ENCODE data around the gene RBMS1.

The RBMS1 gene

DNA sequence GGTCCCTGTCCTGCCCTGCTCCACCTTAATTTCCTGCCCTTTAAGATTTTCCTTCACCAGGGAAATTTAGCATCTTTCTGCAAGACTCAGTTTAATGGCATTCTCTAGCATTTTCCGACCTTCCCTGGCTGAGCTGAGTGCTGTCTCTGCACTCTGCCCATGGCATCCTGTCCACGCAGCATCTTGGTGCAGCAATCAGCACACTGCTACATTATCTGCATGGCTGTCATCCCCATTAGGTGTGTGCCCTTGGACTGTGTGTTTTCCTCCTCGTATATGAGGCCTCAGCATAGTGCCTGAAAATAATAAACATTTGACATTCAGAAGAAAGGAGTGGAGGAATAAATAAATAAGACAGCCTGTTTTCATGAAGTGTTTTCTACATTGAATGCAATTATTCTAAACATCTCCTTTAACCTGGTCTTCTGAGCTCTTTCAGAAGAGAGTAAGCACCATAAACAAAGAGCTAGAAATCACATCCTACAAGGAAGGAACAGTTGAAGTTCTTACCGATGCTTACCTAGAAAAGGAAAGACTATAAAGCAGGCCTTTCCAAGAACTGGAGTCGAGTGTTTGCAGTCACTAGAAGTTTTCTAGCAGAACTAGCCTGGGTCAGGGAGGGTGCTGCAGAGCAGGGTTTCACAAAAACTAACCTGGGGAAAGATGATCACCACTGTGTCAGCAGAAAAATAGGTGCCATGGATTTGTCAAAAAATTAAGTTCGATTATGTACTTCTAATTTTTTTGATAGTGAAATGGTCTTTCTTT lies 162.2 kb downstream of the RBMS1 start:
- no peak for DNase-seq

DNA sequence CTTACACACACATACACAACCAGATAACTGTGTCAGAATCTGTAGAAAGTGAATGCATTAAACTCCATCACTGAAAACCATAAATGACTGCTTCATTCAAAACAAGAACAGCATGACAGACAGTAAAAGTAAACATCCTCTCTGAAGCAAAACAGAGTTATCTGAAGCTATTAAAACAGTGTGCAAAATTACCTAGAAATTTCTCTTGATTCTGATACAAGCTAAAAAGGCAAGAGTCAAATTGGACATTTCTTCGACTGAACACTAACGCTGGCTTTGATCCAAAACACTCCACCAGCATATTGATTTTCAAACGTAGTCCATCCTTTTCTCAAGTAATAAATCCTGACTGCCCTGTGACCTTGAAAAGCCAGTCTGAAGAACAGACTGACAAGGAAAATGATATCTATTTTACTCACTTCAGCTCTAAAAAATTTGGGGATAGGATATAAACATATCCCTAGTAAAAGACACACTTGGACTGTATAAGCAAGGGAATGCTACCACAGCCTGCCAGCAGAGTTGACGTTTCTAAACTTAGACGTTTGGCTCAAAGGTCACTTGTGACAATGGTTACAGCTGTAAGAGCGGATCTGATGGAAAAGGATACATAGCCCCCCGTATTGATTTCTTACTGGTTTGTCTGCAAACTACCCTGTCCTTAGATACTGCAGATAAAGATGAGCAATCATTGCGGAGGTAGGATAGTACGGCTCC lies 164.6 kb downstream of the RBMS1 start:
- peak in 1 of 5 experiments; percentile 65 for DNase-seq

DNA sequence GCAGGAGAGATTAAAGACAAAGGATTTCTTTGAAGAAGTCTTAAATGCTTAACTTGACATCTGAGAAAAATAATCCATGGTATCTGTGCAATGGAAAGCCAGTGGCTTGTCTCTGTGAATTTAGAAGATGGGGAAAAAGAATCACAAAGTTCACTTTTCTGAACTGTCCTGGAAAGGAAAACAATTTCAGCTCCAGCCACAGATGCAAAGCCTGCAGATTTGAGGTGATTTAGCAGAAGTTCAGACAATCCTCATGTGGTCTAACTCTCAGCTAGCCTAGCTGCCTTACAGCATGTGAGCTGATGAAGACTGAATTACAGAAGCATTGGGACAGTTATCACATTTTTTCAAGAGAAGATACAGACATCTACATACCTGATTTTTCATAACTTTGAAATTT lies 166.8 kb downstream of the RBMS1 start:
- DNase-seq: no peak

DNA sequence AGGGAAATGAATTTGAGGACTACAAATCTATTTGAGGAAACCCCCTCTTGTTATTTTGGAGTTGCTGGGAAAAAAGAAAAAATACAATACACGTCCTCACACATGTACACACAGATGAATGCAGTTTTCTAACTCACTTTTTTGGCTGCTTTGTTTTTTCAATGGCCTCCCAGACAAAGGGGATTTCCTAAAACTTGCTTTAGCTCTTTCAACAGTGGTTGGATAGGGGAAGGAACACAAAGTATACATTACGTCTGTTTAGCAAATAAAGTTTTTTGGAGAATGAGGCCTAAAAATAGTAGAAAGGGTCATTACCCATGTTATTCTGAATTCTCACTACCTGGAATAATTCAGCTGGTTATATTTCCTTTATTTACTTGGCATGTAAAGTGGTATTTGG lies 168.2 kb downstream of the RBMS1 start:
- no peak for DNase-seq

DNA sequence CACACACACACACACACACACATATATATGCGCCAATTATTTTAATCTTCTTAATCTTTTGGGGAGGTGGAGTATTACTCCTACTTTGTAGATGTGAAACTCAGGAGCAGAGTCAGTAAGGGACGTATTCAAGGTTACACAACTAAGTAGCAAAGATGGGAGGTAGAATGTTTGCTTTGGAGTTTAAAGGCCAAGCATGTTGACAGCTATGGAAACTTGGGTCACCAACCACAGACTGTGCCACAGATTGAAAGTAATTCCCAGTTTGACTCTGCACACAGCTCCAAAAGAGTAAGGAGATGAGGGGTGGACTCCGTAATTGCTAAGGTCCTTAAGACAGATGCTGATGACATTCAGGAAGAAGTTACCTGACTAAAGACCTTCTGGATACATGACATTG lies 168.7 kb downstream of the RBMS1 start:
- peak in 1 of 5 experiments; percentile 31 for DNase-seq

DNA sequence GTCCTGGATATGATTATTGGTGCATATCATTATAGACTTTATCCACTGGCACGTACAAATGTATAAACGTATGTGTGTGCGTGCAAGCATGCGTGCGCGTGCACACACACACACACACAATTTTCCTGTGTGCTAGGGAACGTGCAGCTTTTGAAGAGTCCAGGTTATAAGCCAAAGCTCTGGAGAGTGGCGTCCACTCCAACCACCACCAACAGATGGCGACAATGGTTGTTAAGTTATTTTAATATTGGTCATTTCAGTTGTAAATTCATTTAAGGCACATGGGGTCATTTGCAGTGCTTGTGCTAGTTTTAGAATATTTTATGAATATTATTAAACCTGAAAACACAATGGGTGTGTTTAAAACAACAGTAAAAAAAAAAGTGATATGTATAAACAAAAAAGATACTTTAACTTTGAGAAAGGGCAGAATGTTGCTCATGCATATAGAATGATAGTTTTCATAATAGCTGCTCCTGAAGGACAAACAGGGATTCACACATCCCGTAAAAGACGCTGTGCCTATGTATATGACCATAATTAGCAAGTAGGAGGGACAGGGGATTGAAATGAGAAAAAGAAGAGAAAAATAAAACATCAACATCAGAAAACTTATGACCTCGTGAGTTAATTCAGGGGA lies 169.3 kb downstream of the RBMS1 start:
- peak in 3 of 5 experiments; percentile 15 to 38 (median 34) for DNase-seq

DNA sequence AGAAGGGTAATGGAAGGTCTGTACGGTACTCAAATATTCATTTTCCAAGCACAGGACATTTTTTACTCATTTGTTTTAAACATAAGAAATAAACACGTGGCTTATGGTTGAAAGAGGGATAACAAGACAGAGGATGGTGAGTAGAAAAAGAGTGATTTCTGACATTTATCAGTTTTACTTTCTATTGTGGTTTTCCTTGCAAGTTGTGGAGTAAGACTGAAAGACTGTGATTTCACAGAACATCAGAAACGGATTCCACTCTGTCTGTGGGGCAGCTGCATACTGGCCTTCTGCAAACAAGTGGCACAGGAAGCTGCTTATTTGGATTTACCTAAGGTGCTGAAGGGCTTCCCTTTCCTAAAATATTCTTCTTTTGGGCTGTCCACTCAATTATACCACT lies 171.3 kb downstream of the RBMS1 start:
- DNase-seq: peak in 1 of 5 experiments; percentile 87

DNA sequence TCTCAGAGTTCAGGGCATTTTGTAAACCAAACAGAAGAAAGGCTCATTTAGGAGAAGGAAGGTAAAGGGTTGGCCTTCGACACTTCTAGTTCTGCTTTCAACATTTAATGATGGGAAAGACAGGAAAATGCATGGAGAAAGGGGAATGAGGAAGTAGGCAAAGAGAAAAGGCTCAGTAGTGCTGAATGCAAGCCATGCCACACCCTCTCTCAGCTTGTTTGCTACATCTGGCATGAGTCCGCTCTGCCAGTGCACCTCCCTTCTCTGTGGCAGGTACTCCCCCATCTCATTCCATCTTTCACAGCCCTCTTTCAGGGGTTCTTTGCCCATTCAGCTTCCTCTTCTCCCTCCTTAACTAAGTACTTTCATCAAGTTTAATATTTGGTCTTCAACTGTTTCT lies 172.6 kb downstream of the RBMS1 start:
- DNase-seq: no peak

DNA sequence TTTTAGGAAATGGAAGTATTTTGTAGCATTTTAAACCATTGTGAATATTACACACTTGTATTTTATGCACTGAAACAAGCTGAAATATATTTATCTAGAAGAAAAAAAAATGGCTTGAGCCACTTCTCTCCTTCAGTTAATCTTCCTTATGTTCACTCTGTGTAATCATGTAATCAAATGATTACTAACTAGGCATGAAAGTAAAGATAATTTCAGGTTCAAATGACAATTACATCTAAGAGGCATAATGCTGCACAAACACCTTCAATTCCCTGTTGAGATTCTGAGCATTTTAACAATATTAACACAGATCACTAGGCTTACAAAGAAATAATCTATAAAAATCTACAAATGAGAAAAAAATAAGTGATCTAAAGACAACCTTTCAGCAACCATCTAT lies 173.9 kb downstream of the RBMS1 start:
- no peak for DNase-seq

DNA sequence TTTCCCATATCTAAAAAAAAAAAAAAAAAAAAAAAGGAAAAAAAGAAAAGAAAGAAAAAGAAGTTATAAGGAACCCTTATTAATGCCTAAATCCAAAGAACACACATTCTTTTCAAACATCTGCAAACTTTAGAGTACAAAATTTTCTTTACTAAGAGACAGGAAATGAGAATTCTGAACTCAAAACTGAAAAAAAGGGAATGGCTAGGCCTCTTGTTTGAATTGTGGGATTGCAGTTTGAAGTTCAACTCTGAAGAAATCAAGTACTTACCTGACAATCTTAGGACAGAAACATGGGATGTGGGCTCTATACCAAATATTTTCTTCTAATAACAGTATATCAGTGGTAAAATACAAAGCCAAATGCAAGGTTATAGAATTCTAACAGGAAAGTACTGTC lies 175.4 kb downstream of the RBMS1 start:
- no peak for DNase-seq

DNA sequence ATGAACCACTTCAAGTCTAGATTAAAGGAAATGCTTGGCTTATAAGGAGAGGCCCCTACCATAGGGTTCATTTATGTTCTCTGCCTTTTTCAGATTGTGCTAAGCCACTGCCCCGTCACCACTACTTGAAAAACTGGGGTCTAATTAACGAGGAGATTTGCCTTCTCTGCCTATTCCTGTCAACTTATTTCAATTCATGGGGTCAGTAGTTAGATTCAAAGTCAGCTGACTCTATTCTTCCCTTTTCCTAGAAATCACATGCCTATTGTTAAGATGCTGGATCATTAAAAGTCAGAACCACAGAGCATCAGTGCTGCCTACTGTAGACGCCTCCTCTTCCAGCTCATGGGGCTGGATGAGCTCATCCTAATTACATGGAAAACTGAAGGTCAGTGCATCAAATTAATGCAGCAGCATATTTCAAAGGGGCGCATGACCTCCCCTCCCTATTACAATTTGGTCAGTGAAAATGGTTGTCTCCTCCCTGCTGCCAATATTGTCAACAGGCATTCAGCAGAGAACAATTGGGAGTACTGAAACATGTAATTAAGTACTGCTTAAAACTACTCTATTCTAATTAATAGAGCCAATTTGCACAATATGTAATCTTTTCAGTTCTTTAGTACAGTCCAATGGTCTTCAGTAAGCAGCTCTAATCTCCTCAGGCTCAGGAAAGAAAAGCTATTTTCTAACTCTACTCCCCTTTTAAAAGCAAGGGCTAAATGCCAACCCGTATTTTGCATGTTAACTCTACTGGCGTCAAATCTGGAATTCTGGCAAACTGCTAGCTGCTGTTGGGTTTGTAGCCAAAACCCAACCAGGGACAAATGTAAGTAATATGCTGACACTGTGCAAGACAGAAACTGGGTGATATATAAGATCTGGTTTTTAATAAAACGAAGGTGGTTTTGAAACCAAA lies 176.2 kb downstream of the RBMS1 start:
- no peak for DNase-seq

DNA sequence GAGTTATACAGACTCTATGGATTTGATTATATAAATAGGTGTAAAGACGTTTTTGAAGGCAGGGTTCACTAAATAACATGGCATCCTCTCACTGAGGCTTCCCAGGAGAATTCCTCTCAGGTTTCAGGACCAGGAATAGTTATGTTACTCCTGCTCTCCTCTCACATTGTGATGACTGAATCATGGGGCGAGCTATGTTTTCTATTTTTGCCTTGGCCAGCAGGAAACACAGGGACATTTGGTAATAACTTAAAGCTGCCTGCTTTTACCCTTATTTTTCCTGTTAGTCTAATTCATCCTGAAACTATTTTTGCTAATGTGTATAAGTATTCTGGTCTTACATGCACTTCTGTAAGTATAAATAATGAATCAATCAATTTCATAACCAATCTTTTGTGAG lies 178.3 kb downstream of the RBMS1 start:
- DNase-seq: no peak

DNA sequence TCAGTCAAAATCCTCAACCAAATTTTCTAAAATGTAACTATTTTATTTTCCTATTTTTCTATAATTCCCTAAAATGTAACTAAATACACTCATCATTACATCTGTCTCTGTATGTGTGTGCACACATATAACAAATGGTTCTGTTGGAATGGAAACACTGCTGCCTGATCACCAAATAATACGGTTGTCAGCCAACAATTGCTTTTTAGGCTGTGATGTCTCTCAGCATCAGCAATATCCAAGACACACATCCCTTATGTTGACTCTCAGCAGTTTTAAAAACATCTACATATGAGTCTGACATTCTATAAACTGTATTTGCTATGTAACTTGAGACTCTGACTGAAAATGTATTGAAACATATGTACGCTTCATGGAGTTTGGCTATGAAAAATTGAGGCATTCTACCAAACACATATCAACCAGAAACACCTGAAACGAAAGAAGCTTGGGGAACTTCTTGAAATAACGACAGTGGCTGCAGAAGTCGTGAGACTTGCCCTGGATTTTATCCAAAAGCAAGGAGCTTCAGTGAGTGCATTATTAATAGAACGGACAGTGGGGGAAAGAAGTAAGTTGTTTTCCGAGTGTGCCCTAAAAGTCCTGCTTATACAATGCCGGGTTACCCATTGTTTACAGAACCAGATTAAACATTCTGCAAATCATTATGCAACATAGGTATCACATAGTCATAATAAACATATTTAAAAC lies 183.3 kb downstream of the RBMS1 start:
- no peak for DNase-seq

DNA sequence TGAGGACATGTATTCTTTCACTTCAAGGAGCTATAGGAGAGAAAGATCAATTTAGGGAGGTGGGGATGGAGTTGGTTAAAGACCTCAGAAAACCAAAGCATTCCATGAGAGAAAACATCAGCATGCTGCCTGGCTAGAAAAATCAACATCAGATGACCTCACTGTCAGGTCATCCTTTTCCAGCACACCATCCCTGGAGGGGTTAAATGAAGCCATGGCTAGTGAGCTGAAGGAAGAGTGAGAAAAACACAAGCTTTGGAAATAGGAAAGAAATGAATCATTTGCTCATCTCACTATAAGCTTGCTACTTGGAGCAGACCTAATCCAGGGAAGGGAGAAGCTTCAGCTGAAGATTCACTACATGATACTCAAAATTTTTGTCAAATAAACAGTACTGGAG lies 184.0 kb downstream of the RBMS1 start:
- no peak for DNase-seq

DNA sequence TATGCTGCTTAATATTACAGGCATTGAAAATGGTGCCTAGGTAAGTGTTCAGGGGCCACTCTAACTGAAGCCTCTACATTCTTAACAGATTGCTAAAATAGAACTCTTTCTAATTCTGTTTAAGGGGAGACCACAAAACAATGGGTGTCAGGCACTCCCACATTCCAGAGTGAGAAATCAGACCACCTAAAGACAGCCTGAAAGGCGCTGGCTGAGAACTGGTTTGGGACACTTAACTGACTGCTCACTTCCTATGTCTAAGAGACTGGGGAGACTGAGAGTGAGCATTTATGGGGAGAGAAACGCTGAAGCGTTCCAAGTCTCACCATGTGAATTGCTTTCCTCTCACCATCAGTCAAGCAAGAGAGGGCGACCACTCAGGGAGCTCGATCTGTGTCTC lies 184.7 kb downstream of the RBMS1 start:
- no peak for DNase-seq

DNA sequence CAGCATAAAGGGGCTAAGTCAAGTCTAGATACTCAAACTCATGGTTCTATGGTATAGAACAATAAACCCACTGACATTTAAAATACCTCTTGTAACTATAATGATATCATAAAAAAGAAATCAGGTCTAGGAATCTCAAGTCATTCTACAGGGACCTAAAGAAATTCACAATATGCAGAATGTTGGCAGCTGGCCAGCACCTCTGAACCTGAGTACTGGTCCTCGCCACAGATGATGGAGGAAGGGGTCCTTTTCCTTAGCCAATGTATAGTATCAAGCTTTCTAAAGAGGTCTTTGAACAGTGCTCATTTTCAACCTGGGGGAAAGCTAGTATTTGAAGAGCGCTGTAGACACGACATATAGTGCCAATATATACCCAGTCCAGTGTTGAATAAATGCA lies 185.1 kb downstream of the RBMS1 start:
- no peak for DNase-seq

DNA sequence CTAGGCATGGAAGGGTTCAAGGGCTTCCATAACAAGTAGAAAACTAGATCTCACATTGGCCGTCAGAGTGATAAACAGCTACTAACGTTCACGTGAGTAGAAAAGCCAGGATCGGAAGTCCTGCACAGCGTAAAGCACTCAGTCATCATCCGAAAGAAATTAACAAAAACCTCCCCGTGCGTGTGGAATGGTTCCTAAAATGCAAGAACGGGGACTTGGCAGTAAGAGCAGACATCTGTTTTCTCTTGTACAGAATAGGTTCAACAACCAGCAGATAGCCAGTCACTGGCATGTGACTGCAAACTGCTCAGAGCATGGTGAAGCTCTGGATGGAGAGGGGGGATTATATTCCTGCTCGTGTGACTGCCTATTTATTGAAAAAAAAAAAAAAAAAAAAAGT lies 186.6 kb downstream of the RBMS1 start:
- DNase-seq: no peak

DNA sequence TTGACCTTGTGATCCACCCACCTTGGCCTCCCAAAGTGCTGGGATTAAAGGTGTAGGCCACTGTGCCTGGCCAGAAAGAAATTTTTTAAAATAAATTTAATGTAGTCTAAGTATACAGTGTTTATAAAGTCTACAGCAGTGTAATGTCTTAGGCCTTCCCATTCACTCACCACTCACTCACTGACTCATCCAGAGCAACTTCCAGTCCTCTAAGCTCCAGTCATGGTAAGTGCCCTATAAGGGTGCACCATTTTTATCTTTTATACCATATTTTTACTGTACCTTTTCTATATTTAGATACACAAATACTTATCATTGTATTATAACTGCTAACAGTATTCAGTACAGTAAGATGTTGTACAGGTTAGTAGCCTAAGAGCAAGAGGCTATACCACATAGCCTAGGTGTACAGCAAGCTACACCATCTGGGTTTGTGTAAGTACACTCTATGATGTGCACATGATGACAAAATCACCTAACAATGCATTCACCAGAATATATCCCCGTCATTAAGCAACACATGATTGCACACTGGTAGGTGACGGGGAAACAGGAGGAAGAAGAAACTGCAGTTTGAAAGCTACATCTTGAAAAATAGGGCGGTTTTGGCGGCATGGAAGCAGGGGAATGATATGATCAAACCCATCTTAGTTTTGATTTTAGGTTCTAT lies 188.4 kb downstream of the RBMS1 start:
- DNase-seq: no peak

DNA sequence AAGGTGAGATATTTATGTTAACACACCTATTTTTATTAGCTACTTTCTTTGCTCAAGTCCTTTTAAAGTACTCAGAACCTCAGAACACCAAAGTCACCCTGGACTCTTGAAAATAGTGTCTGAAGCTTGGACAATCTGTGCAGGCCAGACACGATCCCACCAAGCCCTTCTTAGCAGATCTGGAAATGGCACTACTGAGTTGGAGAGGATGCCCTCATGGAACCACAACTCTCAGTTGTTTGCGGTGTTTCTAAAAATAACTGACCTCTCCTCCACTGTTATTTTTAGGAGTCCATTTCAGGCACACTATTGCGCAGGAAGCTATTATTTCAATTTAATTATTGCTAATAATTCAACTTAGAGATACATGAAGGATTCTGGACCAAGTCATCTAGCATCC lies 190.1 kb downstream of the RBMS1 start:
- no peak for DNase-seq

DNA sequence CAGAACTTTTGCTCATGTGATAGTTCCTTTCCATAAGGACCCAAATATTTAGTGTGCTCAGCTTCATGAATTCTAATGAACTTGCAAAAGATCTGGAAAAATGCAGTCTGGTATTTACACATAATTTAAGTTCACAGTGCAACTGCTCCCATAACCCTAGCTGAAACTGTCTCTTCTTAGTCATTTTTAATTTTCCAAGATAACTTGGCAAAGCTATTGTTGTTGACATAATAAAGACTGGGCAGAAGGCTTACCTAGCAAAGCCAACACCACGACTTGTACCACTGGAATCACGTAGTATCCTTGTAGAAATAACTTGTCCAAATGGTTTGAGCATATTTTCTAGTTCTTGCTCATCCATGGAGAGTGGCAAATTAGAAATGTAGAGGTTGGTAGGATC lies 190.5 kb downstream of the RBMS1 start:
- DNase-seq: no peak

DNA sequence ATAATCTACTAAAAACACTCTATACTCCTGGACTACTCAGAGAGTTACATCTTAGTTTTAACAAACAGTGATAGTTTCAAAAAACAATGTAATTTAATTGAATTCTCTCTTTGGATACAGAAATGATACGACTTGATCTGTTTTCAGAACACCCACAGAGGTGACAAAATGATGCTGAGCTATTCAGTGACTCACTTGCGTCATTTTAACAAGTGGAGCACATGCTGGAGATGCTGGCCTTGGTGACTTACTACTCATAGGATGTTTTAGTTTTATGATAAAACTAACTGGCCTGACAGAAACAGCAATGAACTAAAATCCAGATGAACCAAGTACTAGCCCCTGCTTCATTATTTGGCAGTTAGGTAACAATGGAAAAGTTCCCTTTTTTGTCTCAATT lies 192.2 kb downstream of the RBMS1 start:
- DNase-seq: peak in 1 of 5 experiments; percentile 60

DNA sequence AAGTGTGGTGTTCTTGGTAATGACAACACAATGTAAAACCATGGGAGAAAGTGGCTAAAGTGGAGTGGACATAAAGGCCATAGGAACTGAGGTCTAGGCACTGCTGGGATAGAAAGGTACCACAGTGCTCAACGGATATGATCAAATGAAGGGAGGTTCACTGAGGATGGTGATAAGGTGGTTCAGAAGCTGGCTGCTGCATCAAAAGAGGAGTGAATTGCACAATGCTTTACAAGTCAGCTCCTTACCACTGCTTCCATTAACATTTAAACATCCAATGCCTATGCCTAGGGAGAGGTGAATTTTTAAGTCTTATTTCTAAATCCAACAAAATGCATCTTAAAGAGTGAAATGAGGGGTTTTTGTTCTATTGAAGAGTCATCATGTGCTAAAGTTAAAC lies 193.4 kb downstream of the RBMS1 start:
- DNase-seq: no peak

Measured in T-helper 2 cell (primary cell).